ENCODE data around the gene PDX1. TPM values are rescaled to one million over a fixed set of nuclear protein-coding genes. Genes with fewer than 3 reads are reported as not detected.

The PDX1 gene
- under 1 TPM in 4 of 8 experiments, not detected in 4; 0.10 to 0.71 (median 0.22) TPM for total RNA-seq

- in situ Hi-C loops (cut with MboI; ENCODE audit: low pct_unique_long_range_greater_than_20kb in 2 of 9, low sequenced_read_pairs in 9 of 9, unreplicated experiment in 9 of 9) = no loop called here
- 0 to 3% methylated on average over 12 to 16 of the region's 76 CpGs; no CpG with 5 or more reads in 8 of the 10 experiments for WGBS, 10 experiments
- Histone ChIP-seq H3K4me3 (peak within 1 kb of the TSS; percentile 20 to 42 (median 32)), H3K4me1 (replicated peaks in 1 of 2) (peaks cover 0 to 13% of the 10 kb centered on the region in 2 donors), H3K27ac (no peak within 1 kb of the TSS)
- ATAC-seq (replicated peaks in 6 of 8) = peak; percentile 45 to 97 (median 93)
Observed at GRCh38 chr13:27919934-27920676, at the start of gene PDX1. Gene PDX1 (plus strand): TSS chr13:27920000. CDS start chr13:27920139, 139 bp downstream.

- no peak for ATAC-seq (replicated peaks in 6 of 8)
- in situ Hi-C loops (cut with MboI; ENCODE audit: low pct_unique_long_range_greater_than_20kb in 2 of 9, low sequenced_read_pairs in 9 of 9, unreplicated experiment in 9 of 9) = no loop called here
Observed at GRCh38 chr13:27878274-27878673, 41.5 kb upstream of the PDX1 start.

GRCh38 chr13:27889471-27889870 lies 30.3 kb upstream of the PDX1 start:
- Histone ChIP-seq H3K4me1 (replicated peaks in 1 of 2) (no peaks in the 10 kb centered on the region), H3K4me3 (no peak overlapping the region), H3K27ac (no peak overlapping the region)
- ATAC-seq (replicated peaks in 6 of 8) = no peak
- WGBS, 10 experiments = 0 to 55% (median 27%) methylated on average over 2 to 4 of the region's 5 CpGs; no CpG with 5 or more reads in 1 of the 10 experiments
- in situ Hi-C loops (cut with MboI; ENCODE audit: low pct_unique_long_range_greater_than_20kb in 2 of 9, low sequenced_read_pairs in 9 of 9, unreplicated experiment in 9 of 9) = no loop called here

More at GRCh38 chr13:27878274-27878673, 41.5 kb upstream of the PDX1 start:
- 0 to 100% (median 74%) methylated on average over 1 to 5 of the region's 5 CpGs; no CpG with 5 or more reads in 1 of the 10 experiments for WGBS, 10 experiments
- no peak overlapping the region for H3K27ac ChIP-seq
- no peaks in the 10 kb centered on the region for H3K4me1 ChIP-seq (replicated peaks in 1 of 2)
- no peak overlapping the region for H3K4me3 ChIP-seq

GRCh38 chr13:27896726-27897125 lies 23.1 kb upstream of the PDX1 start:
- in situ Hi-C loops (cut with MboI; ENCODE audit: low pct_unique_long_range_greater_than_20kb in 2 of 9, low sequenced_read_pairs in 9 of 9, unreplicated experiment in 9 of 9) = no loop called here
- ATAC-seq (replicated peaks in 6 of 8) = no peak
- Histone ChIP-seq H3K27ac (no peak overlapping the region), H3K4me1 (replicated peaks in 1 of 2) (no peaks in the 10 kb centered on the region), H3K4me3 (no peak overlapping the region)

- whole genome bisulfite sequencing, 10 experiments = 63 to 100% (median 80%) methylated on average over 1 to 3 of the region's 3 CpGs; no CpG with 5 or more reads in 3 of the 10 experiments
Observed at GRCh38 chr13:27904719-27905118, 15.1 kb upstream of the PDX1 start.

GRCh38 chr13:27905650-27906049 lies 14.2 kb upstream of the PDX1 start:
- in situ Hi-C loops (cut with MboI; ENCODE audit: low pct_unique_long_range_greater_than_20kb in 2 of 9, low sequenced_read_pairs in 9 of 9, unreplicated experiment in 9 of 9) = no loop called here
- Histone ChIP-seq H3K27ac (no peak overlapping the region), H3K4me3 (no peak overlapping the region), H3K4me1 (replicated peaks in 1 of 2) (no peaks in the 10 kb centered on the region)
- no peak for ATAC-seq (replicated peaks in 6 of 8)
- WGBS, 10 experiments = 0 to 95% (median 85%) methylated on average over 1 to 2 of the region's 2 CpGs; no CpG with 5 or more reads in 2 of the 10 experiments

More at GRCh38 chr13:27904719-27905118, 15.1 kb upstream of the PDX1 start:
- H3K4me1 ChIP-seq (replicated peaks in 1 of 2) = no peaks in the 10 kb centered on the region
- H3K27ac ChIP-seq = no peak overlapping the region
- ATAC-seq (replicated peaks in 6 of 8) = no peak
- no peak overlapping the region for H3K4me3 ChIP-seq
- in situ Hi-C loops (cut with MboI; ENCODE audit: low pct_unique_long_range_greater_than_20kb in 2 of 9, low sequenced_read_pairs in 9 of 9, unreplicated experiment in 9 of 9) = no loop called here

- ATAC-seq (replicated peaks in 6 of 8) = no peak
- Histone ChIP-seq H3K4me3 (no peak overlapping the region), H3K27ac (no peak overlapping the region), H3K4me1 (replicated peaks in 1 of 2) (no peaks in the 10 kb centered on the region)
- in situ Hi-C loops (cut with MboI; ENCODE audit: low pct_unique_long_range_greater_than_20kb in 2 of 9, low sequenced_read_pairs in 9 of 9, unreplicated experiment in 9 of 9) = no loop called here
- WGBS, 10 experiments = 0 to 100% (median 77%) methylated on average over 1 to 4 of the region's 6 CpGs; no CpG with 5 or more reads in 3 of the 10 experiments
Observed at GRCh38 chr13:27907121-27907787, 12.5 kb upstream of the PDX1 start.

- in situ Hi-C loops (cut with MboI; ENCODE audit: low pct_unique_long_range_greater_than_20kb in 2 of 9, low sequenced_read_pairs in 9 of 9, unreplicated experiment in 9 of 9) = no loop called here
- Histone ChIP-seq H3K27ac (no peak overlapping the region), H3K4me3 (no peak overlapping the region), H3K4me1 (replicated peaks in 1 of 2) (no peaks in the 10 kb centered on the region)
- ATAC-seq (replicated peaks in 6 of 8) = no peak
- WGBS, 10 experiments = 0 to 52% (median 24%) methylated on average over 1 to 4 of the region's 4 CpGs
Observed at GRCh38 chr13:27909378-27909777, 10.4 kb upstream of the PDX1 start.

- Histone ChIP-seq H3K4me3 (no peak overlapping the region), H3K27ac (no peak overlapping the region), H3K4me1 (replicated peaks in 1 of 2) (no peaks in the 10 kb centered on the region)
- in situ Hi-C loops (cut with MboI; ENCODE audit: low pct_unique_long_range_greater_than_20kb in 2 of 9, low sequenced_read_pairs in 9 of 9, unreplicated experiment in 9 of 9) = no loop called here
- no peak for ATAC-seq (replicated peaks in 6 of 8)
- WGBS, 10 experiments = 0 to 61% (median 24%) methylated on average over 1 to 2 of the region's 2 CpGs; no CpG with 5 or more reads in 1 of the 10 experiments
Observed at GRCh38 chr13:27911521-27911920, 8.3 kb upstream of the PDX1 start.

- in situ Hi-C loops (cut with MboI; ENCODE audit: low pct_unique_long_range_greater_than_20kb in 2 of 9, low sequenced_read_pairs in 9 of 9, unreplicated experiment in 9 of 9) = no loop called here
- 0 to 88% (median 46%) methylated on average over 1 of the region's 1 CpG; no CpG with 5 or more reads in 4 of the 10 experiments for WGBS, 10 experiments
- no peak for ATAC-seq (replicated peaks in 6 of 8)
- Histone ChIP-seq H3K4me1 (replicated peaks in 1 of 2) (no peaks in the 10 kb centered on the region), H3K4me3 (no peak overlapping the region), H3K27ac (no peak overlapping the region)
Observed at GRCh38 chr13:27913160-27913559, 6.6 kb upstream of the PDX1 start.

GRCh38 chr13:27915301-27916207 lies 4.2 kb upstream of the PDX1 start:
- no peak for ATAC-seq (replicated peaks in 6 of 8)
- 0 to 79% (median 42%) methylated on average over 2 to 8 of the region's 10 CpGs; no CpG with 5 or more reads in 1 of the 10 experiments for WGBS, 10 experiments
- Histone ChIP-seq H3K4me1 (replicated peaks in 1 of 2) (peaks cover 0 to 3% of the 10 kb centered on the region in 2 donors), H3K27ac (no peak overlapping the region), H3K4me3 (no peak overlapping the region)
- in situ Hi-C loops (cut with MboI; ENCODE audit: low pct_unique_long_range_greater_than_20kb in 2 of 9, low sequenced_read_pairs in 9 of 9, unreplicated experiment in 9 of 9) = no loop called here

- H3K4me3 ChIP-seq = no peak overlapping the region
- 0 to 11% (median 3%) methylated on average over 5 to 21 of the region's 48 CpGs for WGBS, 10 experiments
- H3K4me1 ChIP-seq (replicated peaks in 1 of 2) = peaks cover 0 to 9% of the 10 kb centered on the region in 2 donors
- H3K27ac ChIP-seq = no peak overlapping the region
- in situ Hi-C loops (cut with MboI; ENCODE audit: low pct_unique_long_range_greater_than_20kb in 2 of 9, low sequenced_read_pairs in 9 of 9, unreplicated experiment in 9 of 9) = no loop called here
- ATAC-seq (replicated peaks in 6 of 8) = no peak
Observed at GRCh38 chr13:27917121-27917947, 2.5 kb upstream of the PDX1 start.
